NCI-H2227 treated with DMSO at 0.1 percent for 48 hours (cell line): ENCODE data around the gene YES1.

Experiments used
- DNase-seq: peaks from one replicate; lab custom pipeline; 2025; lab: John Stamatoyannopoulos, UW

YES1 gene

DNA sequence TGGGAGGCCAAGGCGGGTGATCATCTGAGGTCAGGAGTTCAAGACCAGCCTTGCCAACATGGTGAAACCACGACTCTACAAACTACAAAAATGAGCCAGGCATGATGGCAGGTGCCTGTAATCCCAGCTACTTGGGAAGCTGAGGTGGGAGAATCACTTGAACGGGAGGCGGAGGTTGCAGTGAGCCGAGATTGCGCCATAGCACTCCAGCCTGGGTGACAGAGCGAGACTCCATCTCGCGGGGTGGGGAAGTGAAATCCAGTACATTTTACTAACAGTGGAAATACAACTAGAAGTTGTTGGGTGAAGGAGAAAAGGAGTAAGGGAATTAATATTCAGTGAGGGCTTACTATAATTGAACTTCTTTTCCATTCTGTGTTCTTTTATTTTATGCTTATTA is 86.4 kb downstream of the YES1 start:
- no peak for DNase-seq

DNA sequence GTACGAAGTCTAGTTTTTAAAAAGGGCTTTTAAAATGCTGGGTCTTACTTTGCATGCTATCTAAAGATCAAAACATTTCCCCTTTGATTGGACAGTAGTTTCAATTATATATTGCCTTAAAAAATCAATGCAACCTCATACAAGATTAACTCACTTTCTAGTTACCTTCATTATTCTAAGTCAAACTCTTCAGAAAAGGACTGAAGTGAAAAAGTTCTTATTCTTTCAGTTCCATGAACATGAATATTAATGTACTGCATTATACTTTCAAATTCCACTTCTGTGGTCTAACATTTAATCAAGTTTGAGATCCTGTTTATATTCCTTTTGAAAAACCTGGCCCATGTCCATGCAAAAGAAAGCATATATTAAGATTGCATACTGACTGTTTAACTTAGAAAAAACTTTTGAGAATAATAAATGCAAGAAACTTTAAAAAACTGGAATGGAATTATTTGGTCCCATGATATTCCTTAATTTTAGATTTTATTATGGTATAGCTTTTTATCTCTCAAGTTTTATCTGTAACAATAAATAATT is 88.4 kb downstream of the YES1 start:
- no peak for DNase-seq

DNA sequence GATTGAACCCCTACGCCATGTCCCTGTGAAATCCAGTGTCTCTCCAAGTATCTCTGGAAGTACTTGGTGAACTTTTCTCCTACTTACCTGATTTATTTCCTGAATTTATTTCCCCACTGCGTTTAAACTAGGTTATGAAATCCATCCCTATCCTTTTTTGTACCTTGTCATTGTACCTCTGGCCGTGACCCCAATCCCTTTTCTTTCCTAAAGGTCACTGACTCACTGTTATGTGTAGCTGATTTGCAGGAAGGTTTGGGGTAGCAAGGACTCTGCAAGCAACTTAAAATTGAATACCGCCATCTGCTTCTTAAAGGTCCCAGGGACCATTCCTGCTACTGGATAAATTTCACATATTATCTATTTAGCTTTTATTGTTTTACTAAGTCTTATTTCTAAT is 95.0 kb downstream of the YES1 start:
- no peak for DNase-seq

DNA sequence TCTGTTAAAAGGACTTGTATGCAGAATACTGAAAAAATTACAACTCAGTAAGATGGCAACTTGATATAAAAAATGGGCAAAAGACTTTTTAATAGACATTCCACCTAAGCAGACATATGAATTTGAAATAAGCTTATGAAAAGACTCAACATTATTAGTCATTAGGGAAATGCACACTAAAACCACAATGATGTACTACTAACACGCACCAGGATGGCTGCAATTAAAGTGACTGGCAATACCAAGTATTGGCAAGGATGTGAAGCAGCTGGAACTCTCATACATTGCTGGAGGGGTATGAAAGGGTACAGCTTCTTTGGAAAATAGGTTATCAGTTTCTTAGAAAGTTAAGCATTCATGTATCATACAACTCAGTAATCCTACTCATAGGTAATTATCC is 96.4 kb downstream of the YES1 start:
- DNase-seq: no peak

DNA sequence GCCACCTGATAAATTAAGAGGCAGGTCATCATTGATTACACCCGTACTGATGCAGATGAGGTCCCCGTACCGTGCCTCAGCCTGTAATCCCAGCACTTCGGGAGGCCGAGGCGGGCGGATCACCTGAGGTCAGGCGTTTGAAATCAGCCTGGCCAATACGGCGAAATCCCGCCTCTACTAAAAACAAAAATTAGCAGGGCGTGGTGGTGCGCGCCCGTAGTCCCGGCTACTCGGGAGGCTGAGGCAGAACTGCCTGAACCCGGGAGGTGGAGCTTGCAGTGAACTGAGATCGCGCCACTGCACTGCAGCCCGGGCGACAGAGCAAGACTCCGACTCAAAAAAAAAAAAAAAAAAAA is 98.9 kb downstream of the YES1 start:
- no peak for DNase-seq

DNA sequence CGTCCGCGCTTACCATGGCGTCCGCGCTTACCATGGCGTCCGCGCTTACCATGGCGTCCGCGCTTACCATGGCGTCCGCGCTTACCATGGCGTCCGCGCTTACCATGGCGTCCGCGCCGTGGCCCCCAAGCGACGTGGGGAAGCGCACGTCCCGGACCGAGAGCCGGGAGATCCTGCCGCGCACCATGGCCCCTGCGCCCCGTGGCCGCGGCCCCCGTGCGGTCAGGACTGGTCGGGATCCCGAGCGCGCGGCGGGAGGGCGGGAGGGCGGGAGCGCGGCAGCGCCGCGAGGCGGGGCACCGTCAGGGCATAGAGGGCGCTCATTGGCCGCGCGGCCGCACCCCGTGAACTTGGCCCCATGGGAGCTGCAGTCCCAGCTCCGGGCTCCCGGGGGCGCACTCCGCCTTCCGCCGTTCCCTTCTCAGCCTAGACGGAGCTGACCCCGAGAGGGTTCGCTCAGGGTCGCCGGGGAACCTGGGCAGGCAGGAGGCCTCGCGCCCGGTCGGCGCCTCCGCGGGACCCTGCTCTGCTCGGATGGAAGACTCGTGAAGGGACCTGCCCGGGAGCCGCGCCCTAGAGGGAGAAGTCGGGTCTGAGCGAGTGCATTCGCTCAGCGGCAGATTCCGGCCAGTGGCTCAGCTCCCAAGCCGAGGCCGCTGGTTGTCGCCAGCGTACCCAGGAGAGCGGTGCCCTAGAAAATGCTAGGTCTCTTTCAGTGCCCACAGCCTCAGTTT is 99.5 kb downstream of the YES1 start, which contains the start of gene ENOSF1:
Gene ENOSF1, minus strand, starts transcription at position 230 of the 734 bp plus-strand sequence. Its CDS starts 43 bp downstream, at position 187.
- peak; percentile 80 for DNase-seq

DNA sequence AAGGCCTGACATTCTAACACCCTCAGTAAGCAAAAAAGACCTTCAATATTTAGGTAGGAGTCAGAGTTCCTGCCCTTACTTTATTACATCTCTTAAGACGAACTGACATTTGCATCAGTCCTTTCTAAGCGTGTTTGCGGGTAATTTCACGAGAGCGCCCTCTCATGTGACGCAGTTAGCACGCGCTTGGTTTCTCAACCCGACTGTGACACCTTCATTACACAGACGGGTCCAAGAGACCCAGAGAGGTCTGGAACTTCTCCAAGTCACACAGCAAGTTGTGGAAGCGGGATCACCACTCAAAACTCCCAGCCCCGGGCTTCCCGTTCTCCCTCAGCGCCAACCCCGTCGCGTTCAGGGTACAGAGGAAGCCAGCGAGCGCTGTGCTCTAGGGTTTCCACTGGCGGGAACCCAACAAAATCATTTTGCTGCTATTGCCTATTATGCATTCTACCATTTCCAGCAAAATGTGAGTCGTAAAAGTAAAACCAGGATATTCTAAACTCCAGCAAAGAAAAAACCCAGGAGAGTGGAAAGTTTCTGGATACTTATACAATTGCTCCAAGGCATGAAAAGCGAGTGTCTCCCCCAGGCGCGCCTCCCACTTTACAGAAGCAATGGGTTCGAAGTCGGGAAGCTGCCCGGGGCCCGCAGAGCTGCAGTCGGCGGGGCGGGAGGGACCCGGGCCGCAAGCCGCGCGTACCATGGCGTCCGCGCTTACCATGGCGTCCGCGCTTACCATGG is 100.2 kb downstream of the YES1 start:
- peak; percentile 46 for DNase-seq

DNA sequence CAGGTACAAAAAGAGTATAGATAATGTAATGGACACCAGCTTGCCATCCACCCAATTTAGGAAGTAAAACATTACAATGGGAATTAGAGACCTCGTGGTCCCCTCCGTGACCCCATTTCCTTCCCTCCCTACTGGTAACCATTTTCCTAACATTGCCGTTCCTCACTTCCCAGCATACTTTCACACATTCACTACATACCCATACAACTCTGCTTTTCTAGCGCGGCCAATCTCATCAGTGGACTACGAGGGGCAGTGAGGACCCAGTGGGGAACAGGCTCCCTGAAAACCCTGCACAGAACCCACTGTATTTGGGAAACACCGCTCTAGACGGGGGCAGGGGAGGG is 100.8 kb downstream of the YES1 start:
- DNase-seq: peak; percentile 46

DNA sequence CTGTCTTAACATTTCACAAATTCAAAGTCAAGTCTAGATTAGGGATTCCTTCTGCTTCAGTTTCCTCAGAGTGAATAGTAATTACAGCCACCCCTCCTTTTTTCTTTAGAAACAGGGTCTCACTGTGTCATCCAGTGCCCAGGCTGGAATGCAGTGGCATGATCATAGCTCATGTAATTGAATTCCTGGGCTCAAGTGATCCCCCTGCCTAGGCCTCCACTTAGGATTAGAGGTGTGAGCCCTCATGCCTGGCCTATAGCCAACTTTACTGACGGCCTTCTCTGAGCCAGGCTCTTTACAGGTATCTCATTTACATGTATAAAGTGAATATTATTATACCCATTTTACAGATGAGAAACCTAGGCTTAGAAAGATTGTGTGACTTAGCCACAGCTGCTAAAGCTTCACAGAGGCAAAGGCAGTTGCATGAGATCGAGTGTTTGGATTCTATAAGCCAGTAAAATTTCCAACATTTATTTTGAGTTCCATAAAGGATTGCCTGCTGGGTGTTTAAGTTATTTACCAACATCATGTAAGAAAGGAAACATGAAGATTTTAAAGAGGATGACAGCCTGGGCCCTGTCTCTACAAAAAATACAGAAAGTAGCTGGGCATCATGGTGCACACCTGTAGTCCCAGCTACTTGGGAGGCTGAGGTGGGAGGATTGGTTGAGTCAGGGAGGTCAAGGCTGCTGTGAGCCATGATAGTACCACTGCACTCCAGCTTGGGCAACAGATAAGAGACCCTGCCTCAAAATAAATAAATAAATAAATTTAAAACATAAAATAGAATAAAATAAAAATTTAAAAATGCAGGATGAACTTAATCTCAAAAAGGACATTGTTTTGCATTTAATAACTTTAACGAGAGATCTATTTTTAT is 101.4 kb downstream of the YES1 start:
- DNase-seq: no peak

DNA sequence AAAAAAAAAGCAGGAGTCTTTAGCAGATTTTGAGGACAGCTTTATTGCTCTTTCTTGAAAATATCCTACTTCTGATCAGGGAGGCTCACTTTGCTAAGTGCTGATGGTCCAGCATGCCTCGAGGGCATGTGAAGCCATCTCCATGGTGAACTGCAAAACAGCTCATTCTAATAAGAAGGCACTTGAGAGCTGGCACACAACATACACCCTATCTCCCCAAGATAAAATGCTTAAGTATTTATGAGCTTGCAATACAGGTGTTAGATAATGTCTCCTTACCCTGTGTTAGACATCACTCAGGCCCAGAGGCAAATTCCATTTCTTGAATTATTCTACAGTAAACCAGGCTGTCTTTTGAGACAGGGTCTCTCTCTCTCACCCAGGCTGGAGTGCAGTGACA is 102.3 kb downstream of the YES1 start:
- no peak for DNase-seq

DNA sequence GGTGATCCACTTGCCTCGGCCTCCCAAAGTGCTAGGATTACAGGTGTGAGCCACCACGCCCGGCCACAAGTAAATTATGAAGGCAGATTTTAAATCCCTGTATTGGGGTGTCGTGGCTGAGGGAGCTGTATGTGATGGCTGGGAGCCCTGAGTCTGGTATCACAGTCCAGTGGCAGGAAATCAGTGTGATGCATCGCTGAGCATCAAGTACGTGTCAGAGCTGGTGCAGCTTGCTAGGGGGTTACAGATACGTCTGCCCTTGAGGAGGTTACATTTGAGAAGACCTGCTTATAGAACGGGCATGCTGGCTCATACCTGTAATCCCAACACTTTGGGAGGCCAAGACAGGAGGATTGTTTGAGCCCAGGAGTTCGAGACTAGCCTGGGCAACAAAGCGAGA is 103.9 kb downstream of the YES1 start:
- DNase-seq: no peak

DNA sequence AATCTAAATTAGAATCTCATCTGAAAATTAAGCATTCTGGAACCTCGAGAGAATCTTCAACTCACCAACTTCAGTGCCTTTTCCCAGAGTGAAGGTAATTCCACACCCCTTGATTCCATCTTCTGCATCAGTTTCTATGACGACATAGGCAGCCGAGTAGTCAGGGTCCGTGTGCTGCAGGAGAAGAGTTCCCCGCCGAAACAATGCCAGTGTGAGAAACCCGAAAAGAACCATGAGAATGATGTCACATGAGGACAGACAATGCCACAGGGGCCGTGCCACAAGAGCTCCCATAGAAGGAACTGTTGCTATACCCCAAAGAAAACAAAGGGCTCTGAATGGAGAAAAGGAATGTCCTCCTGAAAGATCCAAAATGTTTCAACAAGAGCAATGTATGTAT is 105.6 kb downstream of the YES1 start:
- no peak for DNase-seq

DNA sequence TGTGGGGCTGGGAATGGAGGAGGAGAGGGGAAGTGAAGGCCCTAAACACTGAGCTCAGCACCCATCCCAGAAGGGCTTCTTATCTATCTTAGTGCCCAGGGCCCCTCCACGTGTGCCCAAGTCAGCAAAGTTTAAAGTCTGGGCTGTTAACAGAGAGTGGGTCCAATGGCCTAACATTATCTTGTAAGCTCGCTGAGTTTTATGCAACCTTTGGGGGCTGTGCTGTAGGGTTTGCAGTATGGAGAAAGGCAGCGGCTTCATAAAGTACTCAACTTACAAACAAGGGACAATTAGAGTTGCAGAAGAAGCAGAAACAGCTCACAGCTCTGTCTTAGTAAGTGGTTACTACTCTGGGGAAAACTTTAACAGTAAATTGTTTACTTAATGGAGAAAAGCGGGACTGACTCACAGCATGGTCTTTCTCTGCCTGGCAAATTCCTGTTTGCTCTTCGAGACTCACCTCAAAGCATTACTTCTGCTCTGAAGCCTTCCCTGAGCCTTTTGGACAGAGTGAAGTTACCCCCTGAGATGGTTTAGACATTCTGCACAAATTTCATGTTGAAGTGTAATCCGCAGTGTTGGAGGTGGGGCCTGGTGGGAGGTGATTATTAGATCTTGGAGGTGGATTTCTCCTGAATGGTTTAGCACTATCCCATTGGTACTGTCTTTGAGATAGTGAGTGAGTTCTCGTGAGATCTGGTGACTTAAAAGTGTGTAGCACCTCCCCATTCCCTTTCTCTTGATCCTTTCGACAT is 108.7 kb downstream of the YES1 start:
- DNase-seq: no peak

DNA sequence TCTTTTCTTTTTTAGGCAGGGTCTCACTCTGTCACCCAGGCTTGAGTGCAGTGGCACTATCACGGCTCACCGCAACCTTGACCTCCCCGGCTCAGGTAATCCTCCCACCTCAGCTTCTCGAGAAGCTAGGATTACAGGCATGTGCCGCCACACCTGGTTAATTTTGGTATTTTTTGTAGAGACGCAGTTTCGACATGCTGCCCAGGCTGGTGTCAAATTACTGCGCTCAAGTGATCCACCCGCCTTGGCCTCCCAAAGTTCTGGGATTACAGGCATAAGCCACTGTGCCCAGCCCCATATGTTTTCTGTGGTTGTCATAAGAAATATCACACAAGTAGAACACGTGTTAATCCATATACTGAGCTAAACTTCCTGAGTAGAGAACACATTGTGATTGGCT is 114.2 kb downstream of the YES1 start:
- no peak for DNase-seq

DNA sequence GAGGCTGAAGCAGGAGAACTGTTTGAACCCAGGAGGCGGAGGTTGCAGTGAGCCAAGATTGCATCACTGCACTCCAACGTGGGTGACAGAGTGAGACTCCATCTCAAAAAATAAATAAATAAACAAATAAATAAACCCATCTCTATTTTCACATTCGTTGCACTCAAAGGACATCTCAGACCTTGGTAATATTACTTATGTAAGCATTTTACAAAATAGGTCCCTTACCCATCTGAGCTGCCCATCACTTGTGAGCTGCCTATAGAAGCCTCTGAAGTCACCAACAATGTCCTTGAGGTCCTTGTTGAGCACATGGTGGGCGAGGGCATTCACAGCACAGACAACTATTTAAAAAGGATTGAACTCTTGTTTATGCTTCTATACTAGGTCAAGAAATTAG is 115.0 kb downstream of the YES1 start:
- no peak for DNase-seq

DNA sequence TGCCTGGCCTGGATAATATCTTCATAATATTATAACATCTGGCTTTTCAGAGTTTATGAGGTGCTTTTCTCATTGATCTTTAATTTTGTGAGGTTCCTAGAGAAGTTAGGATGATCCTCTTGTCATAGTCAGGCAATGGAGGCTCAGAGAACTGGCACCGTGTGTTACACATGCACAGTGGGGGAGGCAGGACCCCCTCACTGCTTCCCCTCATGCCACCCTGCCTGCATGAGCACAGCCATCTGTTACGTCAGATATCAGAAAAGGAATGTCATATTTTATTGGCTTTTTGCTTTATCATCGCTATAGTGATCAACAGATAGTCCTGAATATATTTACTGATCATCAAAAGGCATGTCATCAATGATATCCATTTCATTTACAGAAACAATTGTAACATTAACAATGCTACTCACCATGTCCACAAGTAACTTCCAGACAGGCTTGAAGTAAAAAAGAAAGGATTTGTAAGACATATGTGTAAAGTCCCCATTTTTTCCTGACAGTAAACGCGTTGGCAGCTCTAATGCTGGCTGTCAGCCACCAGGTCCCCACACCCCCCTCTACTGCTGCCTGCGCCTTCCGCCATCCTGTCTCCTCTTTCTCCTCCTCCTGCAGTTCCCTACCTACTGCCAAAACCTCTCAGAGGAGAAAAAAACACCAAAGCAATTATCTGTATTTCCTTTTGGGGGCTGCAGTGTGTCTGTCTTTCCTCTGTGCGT is 118.4 kb downstream of the YES1 start:
- DNase-seq: peak; percentile 26

DNA sequence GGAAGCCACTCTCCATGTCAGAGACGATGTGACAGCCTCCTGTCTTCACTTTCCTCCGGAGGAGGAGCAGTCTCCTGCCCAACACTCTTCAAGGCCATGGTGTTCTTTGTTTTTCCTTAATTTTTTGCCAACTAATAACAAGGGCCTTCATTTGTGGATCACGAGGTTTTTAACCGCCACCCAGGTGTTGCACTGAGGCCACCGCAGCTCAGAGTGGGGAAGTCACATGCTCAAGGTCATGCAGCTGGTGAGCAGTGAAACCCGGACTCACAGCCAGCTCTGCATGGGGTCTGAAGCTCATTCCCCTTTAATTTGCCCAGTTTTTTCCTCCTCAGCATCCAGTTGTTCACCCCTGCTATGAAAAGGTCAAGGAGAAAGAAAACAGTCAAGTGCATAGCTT is 119.2 kb downstream of the YES1 start:
- peak; percentile 46 for DNase-seq

DNA sequence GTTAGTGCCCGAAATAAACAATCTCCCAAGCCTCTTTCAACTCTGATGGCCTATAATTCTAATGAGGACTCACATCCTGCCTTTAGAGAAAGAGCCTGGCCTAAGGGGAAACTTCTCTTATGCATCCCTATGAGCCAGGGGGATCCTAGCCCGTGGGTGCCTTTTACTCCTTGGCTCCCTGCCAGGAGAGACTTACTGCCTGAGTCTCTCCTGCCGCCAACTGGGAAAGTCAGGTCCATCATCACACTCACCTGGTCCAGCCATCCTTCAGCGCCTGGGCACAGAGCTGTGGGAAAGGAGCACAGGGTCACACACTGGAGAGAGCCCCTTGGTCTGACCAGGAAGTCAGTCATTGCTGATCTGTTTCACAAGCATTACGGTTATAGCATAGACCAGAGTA is 123.7 kb downstream of the YES1 start:
- DNase-seq: no peak

DNA sequence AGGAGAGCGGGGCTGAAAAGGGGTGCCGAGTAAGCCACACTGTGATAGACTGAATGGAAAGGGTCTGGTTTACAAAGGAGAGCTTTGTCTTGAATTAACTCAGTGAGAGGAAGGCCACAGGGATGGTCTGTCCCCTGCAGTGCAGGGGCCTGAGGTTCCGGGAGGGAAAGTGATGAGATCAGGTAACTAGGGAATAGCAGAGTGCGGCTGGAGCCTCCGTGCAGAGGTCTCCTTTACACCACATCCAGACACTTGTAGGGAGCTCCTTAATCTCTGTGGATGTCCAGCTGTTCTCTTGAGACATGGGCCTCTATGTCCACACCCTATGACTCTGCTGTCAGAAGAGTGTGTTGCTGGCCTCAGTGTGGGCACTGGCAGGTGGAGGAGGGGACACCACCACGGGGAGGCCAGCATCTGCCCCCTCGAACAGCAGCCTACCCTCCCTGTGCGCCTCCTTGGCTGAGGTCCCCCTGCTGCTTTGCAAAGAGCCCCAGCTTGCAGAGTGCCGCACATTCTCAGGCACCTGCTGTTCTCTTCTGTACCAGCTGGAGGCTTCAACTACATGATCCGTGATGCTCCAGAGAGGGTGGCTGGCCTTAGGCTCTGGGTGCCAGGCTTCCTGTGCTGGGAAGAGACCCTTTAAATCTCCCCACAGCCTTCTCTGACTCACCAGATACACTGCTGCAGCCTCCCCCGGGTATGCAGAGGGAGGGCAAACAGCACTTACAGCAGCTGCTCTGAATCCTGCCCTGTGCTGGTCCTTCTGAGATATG is 125.5 kb downstream of the YES1 start:
- DNase-seq: no peak

DNA sequence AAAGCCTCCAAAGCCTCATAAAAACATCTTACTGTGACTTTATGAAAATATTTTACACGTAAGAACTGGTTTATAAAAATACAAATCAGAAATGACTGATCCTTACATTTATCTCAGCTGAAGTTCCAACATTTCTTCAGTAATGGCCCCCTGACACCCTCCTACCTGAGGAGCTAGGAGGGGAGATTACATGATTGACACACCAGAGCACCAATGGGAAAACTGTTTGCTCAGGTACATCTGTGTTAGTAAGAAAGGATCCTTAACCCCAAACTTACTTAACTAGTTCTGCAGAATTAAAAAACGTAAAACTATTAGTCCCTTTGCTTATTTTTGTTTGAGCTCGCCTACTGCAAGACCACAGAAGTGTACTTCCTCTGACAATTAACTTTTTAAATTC is 126.6 kb downstream of the YES1 start:
- DNase-seq: no peak
